Sigmoid colon (tissue), 4 donors: ENCODE results near the gene SLC38A8.

Source experiments
- CTCF ChIP-seq, 4 experiments: fragments of 450-650 bp in 3 of 4; fragments of 200-600 bp in 1 of 4; IDR thresholded peaks; one replicate each; pipeline ENCODE4 v1.5.1; 2016 to 2019; ENCODE audit warnings: antibody characterized with exemption in 4 of 4, mild to moderate bottlenecking in 3 of 4, moderate library complexity in 2 of 4
- EP300 ChIP-seq, 4 donors: sonication (generic); formaldehyde crosslinking; IDR thresholded peaks; one replicate each; pipeline ENCODE4 v1.6.1; 2017; ENCODE audit warnings: antibody characterized with exemption in 4 of 4
- POLR2A ChIP-seq, 2 donors: fragments of 450-650 bp; IDR thresholded peaks; one replicate each; pipeline ENCODE4 v1.6.1; 2016; ENCODE audit warnings: antibody characterized with exemption in 2 of 2, mild to moderate bottlenecking in 2 of 2, moderate library complexity in 2 of 2
- POLR2AphosphoS5 ChIP-seq, 4 donors: sonication (generic); formaldehyde crosslinking; IDR thresholded peaks; one replicate each; pipeline ENCODE4 v1.6.1; 2017; ENCODE audit warnings: antibody characterized with exemption in 4 of 4

GRCh38 chr16:84004442-84004841, 38.2 kb downstream of the SLC38A8 start:
- TF ChIP-seq CTCF (IDR thresholded peaks at IDR 0.05) (no peak), POLR2AphosphoS5 (IDR thresholded peaks at IDR 0.05) (no peak), POLR2A (IDR thresholded peaks at IDR 0.05) (no peak), EP300 (IDR thresholded peaks at IDR 0.05) (no peak)
